ENCODE data around the gene EFHC1.
"Not testable (repeated sequence)": the region's sequence is repeated elsewhere in the genome, so short reads cannot be mapped to it uniquely, and the experiment has no call there.

Gene EFHC1

GRCh38 chr6:52438926-52439325 lies 18.8 kb downstream of the EFHC1 start:
- DNase-seq (ENCODE audit: low read depth), result no peak

GRCh38 chr6:52454556-52454955 lies 34.4 kb downstream of the EFHC1 start:
- peak; percentile 65 for DNase-seq (ENCODE audit: low read depth)

GRCh38 chr6:52457096-52457495 lies 37.0 kb downstream of the EFHC1 start:
- no peak for DNase-seq (ENCODE audit: low read depth)

GRCh38 chr6:52461194-52461593 lies 41.1 kb downstream of the EFHC1 start:
- not testable (repeated sequence) for DNase-seq (ENCODE audit: low read depth)

- no peak for DNase-seq (ENCODE audit: low read depth)
Observed at GRCh38 chr6:52474173-52474572, 54.0 kb downstream of the EFHC1 start.

GRCh38 chr6:52475307-52475706 lies 55.2 kb downstream of the EFHC1 start:
- DNase-seq (ENCODE audit: low read depth), result no peak

- no peak for DNase-seq (ENCODE audit: low read depth)
Observed at GRCh38 chr6:52482903-52483670, 62.9 kb downstream of the EFHC1 start.

- no peak for DNase-seq (ENCODE audit: low read depth)
Observed at GRCh38 chr6:52483671-52484003, 63.5 kb downstream of the EFHC1 start.

- peak; percentile 68 for DNase-seq (ENCODE audit: low read depth)
Observed at GRCh38 chr6:52489881-52490280, 69.7 kb downstream of the EFHC1 start.

GRCh38 chr6:52491203-52492069 lies 71.3 kb downstream of the EFHC1 start:
- DNase-seq (ENCODE audit: low read depth), result peak; percentile 88

- DNase-seq (ENCODE audit: low read depth), result no peak
Observed at GRCh38 chr6:52493669-52494068, 73.5 kb downstream of the EFHC1 start.

- no peak for DNase-seq (ENCODE audit: low read depth)
Observed at GRCh38 chr6:52494298-52495072, 74.3 kb downstream of the EFHC1 start.

GRCh38 chr6:52495922-52496321 lies 75.8 kb downstream of the EFHC1 start:
- no peak for DNase-seq (ENCODE audit: low read depth)

- no peak for DNase-seq (ENCODE audit: low read depth)
Observed at GRCh38 chr6:52496631-52497030, 76.5 kb downstream of the EFHC1 start.

GRCh38 chr6:52497652-52498408 lies 77.7 kb downstream of the EFHC1 start:
- no peak for DNase-seq (ENCODE audit: low read depth)

- no peak for DNase-seq (ENCODE audit: low read depth)
Observed at GRCh38 chr6:52498538-52499017, 78.4 kb downstream of the EFHC1 start.

- peak; percentile 79 for DNase-seq (ENCODE audit: low read depth)
Observed at GRCh38 chr6:52499026-52499425, 78.9 kb downstream of the EFHC1 start.

GRCh38 chr6:52499681-52500236 lies 79.6 kb downstream of the EFHC1 start:
- DNase-seq (ENCODE audit: low read depth), result no peak

- DNase-seq (ENCODE audit: low read depth), result no peak
Observed at GRCh38 chr6:52500238-52501129, 80.3 kb downstream of the EFHC1 start.

GRCh38 chr6:52502306-52503029 lies 82.3 kb downstream of the EFHC1 start:
- no peak for DNase-seq (ENCODE audit: low read depth)
